GM18867 (cell line): ENCODE results near the gene AFF4.
"Not testable (repeated sequence)": the region's sequence is repeated elsewhere in the genome, so short reads cannot be mapped to it uniquely, and the experiment has no call there.

Source experiments
- ATAC-seq: cut with Tn5 transposase; IDR thresholded peaks from one replicate; pipeline ENCODE4 v1.9.1; 2021; ENCODE audit warnings: mild to moderate bottlenecking, moderate library complexity; ENCODE audit not compliant: unreplicated experiment

The AFF4 gene

GRCh38 chr5:132860742-132861141 is 102.7 kb downstream of the AFF4 start:
- no peak for ATAC-seq

GRCh38 chr5:132859889-132860437 is 103.5 kb downstream of the AFF4 start:
- ATAC-seq = no peak

- no peak for ATAC-seq
These were observed 107.4 kb downstream of the AFF4 start for GRCh38 chr5:132856011-132856410.

- ATAC-seq = not testable (repeated sequence)
These were observed 108.4 kb downstream of the AFF4 start for GRCh38 chr5:132854992-132855391.

GRCh38 chr5:132854301-132854700 is 109.1 kb downstream of the AFF4 start:
- ATAC-seq = no peak

- ATAC-seq = no peak
These were observed 109.6 kb downstream of the AFF4 start for GRCh38 chr5:132853790-132854189.

- ATAC-seq = no peak
These were observed 110.1 kb downstream of the AFF4 start for GRCh38 chr5:132853323-132853722.

- ATAC-seq = no peak
These were observed 113.4 kb downstream of the AFF4 start for GRCh38 chr5:132850066-132850465.

GRCh38 chr5:132849347-132849746 is 114.1 kb downstream of the AFF4 start:
- no peak for ATAC-seq

- no peak for ATAC-seq
These were observed 115.2 kb downstream of the AFF4 start for GRCh38 chr5:132848270-132848669.

GRCh38 chr5:132841305-132841704 is 122.1 kb downstream of the AFF4 start:
- no peak for ATAC-seq

GRCh38 chr5:132840896-132841295 is 122.5 kb downstream of the AFF4 start:
- ATAC-seq = no peak

GRCh38 chr5:132840313-132840712 is 123.1 kb downstream of the AFF4 start:
- no peak for ATAC-seq

- no peak for ATAC-seq
These were observed 123.8 kb downstream of the AFF4 start for GRCh38 chr5:132839426-132840301.

GRCh38 chr5:132838516-132839282 is 124.7 kb downstream of the AFF4 start:
- ATAC-seq = no peak

GRCh38 chr5:132837868-132838267 is 125.6 kb downstream of the AFF4 start:
- ATAC-seq = no peak

- no peak for ATAC-seq
These were observed 126.6 kb downstream of the AFF4 start for GRCh38 chr5:132836852-132837251.

GRCh38 chr5:132834057-132834456 is 129.4 kb downstream of the AFF4 start:
- no peak for ATAC-seq

GRCh38 chr5:132832612-132833011 is 130.8 kb downstream of the AFF4 start:
- ATAC-seq = no peak

GRCh38 chr5:132831095-132831860 is 132.2 kb downstream of the AFF4 start:
- no peak for ATAC-seq
